ENCODE results near the gene TXK.

DNA sequence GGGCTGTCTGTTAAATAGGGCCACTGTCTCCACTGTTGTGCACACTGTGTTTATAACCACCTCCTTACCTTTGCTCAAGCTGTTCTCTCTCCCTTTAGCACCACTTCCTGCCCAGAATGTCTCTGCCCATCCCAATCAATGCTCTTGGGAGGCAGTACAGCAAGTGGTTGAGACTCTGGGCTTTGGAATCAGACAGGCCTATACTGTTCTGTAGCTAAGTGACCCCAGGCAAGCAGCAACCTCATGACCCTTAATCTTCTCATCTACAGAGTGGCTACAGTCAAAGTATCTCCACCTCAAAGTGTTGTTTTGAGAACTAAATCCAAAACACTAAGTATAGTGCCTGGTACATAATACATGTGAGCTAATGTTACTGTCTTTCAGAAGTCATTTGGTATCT, 3.8 kb upstream of the TXK start:
- TF ChIP-seq, protein P1, sequence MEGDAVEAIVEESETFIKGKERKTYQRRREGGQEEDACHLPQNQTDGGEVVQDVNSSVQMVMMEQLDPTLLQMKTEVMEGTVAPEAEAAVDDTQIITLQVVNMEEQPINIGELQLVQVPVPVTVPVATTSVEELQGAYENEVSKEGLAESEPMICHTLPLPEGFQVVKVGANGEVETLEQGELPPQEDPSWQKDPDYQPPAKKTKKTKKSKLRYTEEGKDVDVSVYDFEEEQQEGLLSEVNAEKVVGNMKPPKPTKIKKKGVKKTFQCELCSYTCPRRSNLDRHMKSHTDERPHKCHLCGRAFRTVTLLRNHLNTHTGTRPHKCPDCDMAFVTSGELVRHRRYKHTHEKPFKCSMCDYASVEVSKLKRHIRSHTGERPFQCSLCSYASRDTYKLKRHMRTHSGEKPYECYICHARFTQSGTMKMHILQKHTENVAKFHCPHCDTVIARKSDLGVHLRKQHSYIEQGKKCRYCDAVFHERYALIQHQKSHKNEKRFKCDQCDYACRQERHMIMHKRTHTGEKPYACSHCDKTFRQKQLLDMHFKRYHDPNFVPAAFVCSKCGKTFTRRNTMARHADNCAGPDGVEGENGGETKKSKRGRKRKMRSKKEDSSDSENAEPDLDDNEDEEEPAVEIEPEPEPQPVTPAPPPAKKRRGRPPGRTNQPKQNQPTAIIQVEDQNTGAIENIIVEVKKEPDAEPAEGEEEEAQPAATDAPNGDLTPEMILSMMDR (IDR thresholded peaks at IDR 0.05): no peak
- no peak for TF ChIP-seq EP300 (IDR thresholded peaks at IDR 0.05)
- TF ChIP-seq POLR2AphosphoS5 (IDR thresholded peaks at IDR 0.05): no peak

Measured in suprapubic skin (tissue), 4 donors.